IPS DF 4.7 (cell line): ENCODE data around the gene CACNG7.
"Not testable (repeated sequence)": the region's sequence is repeated elsewhere in the genome, so short reads cannot be mapped to it uniquely, and the experiment has no call there.

Experiments used
- DNase-seq: peaks from one replicate; pipeline ENCODE4 v3.0.0-alpha.2; 2013; ENCODE audit warnings: low spot score; ENCODE audit errors: extremely low read depth

CACNG7 gene

DNA sequence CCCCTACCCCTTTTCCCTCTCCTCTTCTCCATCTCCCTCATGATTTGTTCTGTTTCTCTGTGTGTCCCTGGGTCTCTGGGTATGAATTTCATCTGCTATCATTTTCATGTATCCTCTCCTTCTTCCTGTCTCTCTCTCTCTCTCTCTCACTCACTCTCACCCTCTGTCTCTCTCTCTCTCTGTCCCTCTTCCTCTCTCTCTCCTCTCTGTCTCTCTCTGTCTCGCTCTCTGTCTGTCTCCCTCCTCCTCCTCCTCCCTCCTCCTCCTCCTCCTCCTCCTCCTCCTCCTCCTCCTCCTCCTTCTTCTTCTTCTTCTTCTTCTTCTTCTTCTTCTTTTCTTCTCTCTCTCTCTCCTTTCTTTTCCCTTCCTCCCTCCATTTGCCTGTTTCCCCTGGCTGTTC is 3.3 kb upstream of the CACNG7 start:
- DNase-seq: no peak

- no peak for DNase-seq
Measured at GRCh38 chr19:53906211-53907192, 2.6 kb upstream of the CACNG7 start.

- DNase-seq: no peak
Measured at GRCh38 chr19:53907193-53907581, 1.9 kb upstream of the CACNG7 start.

DNA sequence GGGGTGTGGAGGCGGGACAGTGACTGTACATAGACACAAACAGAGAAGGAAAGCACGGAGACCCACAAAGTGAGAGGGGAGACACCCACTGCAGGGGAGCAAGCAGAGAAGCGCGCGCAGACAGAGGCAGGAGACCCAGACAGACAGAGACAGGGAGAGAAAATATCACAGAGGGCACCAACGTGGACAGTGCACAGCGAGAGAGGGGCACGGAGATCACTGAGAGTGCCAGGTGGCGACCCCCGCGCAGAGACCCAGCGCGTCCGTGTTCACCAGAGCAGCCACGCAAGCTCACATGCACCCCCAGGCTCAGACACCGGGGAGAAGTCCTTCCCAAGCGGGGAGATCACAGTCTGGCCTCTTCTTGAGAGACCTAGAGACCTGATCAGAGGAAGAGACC is 1.4 kb upstream of the CACNG7 start:
- DNase-seq: no peak

GRCh38 chr19:53908106-53908934 is 758 bp upstream of the CACNG7 start:
- no peak for DNase-seq

- no peak for DNase-seq
Measured at GRCh38 chr19:53909471-53910169, 542 bp downstream of the CACNG7 start.

- no peak for DNase-seq
Measured at GRCh38 chr19:53910170-53910518, 1.1 kb downstream of the CACNG7 start.

DNA sequence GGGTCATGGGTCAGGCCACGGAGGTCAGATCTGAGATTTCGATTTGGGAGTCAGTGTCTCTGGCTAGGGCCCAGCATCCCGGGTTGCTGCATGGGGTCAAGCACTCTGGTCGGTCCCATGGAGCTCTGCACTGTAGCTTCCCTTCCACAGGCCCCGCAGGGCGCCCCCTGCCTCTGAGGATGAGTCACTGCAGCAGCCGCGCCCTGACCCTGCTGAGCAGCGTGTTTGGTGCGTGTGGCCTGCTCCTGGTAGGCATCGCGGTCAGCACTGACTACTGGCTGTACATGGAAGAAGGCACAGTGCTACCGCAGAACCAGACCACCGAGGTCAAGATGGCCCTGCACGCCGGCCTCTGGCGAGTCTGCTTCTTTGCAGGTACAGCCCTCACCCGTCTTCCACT is 3.6 kb downstream of the CACNG7 start:
- DNase-seq: no peak

- DNase-seq: no peak
Measured at GRCh38 chr19:53915000-53915399, 5.9 kb downstream of the CACNG7 start.

DNA sequence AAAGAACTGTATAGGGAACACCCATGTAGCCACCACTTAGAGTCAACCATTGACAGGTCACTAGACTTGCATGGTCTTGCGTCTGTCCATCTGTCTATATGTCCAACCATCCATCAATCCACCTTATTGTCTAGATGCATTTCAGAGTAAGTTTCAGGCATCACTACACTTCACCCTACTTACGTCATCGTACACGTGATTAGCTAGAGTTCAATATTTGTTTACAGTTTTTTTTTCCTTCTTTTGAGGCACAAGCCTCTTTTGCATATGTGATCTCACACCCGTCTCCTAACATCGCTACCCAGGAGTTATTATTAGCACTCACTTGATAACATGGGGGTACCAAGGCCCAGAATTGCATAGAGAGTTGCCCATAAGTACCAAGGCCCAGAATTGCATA is 6.9 kb downstream of the CACNG7 start:
- DNase-seq: no peak

GRCh38 chr19:53917356-53917755 is 8.3 kb downstream of the CACNG7 start:
- no peak for DNase-seq

DNA sequence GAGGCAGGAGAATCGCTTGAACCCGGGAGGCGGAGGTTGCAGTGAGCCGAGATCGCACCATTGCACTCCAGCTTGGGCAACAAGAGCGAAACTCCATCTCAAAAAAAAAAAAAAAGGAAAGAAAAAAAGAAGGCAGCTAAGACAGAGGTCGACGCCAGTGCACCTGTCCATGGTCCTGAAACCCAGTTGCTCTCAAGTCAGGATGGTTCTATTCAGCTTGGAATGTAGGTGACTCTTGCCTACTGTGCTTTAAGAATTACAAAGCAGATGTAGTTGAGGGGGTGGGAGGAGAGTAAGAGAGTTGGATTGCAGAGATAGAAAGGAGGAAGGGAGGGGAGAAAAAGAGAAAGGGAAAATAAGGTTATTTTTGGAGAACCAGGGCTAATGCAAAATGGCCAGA is 18.7 kb downstream of the CACNG7 start:
- no peak for DNase-seq

GRCh38 chr19:53936029-53936428 is 27.0 kb downstream of the CACNG7 start:
- DNase-seq: no peak

DNA sequence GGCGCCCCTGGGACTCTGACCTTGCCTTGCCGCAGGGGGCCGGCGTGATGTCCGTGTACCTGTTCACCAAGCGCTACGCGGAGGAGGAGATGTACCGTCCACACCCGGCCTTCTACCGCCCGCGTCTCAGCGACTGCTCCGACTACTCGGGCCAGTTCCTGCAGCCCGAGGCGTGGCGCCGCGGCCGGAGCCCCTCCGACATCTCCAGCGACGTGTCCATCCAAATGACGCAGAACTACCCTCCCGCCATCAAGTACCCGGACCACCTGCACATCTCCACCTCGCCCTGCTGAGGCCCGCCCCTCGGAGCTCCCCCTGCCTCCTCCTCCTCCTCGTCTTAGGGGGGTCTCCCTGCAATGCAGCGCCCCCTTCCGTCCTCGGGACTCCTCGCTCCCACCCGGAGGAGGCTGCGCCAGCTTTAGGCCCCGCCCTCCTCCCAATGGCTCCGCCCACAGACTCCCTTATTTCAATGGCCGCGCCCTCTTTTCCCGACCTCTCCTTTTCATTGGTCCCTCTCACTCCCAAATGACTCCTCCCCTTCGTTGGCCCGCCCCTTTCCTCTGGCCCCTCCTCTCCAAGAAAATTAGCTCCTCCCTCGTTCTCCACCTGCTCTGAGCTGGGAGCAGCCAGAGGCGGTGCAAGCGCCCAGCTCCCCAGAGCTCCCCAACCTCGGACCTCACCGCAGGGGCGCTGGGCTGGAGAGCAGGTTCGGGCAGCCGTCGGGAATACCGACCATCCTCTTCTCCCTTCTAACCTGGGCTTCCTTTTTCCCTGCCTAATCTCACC is 33.1 kb downstream of the CACNG7 start:
- DNase-seq: no peak

DNA sequence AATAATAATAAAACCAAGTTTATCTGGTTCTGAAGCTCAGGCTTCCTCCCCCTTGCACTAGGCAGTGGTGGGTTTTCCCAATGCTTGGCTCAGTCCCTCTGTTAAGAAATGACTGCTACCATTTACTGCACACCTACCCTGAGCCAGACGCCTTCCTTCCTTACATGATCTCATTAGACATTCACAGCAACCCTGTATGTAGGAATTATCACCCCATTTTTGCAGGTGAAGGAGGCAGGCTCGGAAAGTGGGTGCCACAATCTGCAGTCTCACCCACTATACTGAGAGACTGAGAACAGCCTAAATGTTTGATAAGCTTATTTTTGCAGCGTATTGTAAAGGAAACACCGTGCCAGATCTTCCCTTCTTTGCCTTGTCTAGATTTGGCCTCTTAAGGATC is 35.3 kb downstream of the CACNG7 start:
- no peak for DNase-seq

- no peak for DNase-seq
Measured at GRCh38 chr19:53944933-53945332, 35.9 kb downstream of the CACNG7 start.

DNA sequence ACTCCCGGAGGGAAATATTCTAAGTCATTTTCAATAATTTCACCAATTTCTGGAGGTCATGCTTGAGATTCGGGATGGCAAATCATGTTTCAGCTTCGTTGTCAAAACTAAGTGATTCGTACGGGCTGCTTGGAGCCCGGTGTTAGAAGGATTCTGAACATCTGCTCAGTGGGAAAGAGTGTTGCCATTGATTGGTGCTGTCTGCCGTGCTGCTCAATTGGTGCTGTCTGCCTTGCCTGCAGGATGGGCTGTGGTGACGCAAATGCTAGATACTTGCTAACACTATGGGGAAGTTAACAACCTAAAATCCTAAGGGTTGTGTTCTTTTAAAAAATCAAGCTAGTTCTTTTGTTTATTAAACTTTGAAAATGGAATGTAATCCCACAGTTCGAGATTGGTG is 36.4 kb downstream of the CACNG7 start:
- no peak for DNase-seq

- no peak for DNase-seq
Measured at GRCh38 chr19:53945998-53946397, 36.9 kb downstream of the CACNG7 start.

DNA sequence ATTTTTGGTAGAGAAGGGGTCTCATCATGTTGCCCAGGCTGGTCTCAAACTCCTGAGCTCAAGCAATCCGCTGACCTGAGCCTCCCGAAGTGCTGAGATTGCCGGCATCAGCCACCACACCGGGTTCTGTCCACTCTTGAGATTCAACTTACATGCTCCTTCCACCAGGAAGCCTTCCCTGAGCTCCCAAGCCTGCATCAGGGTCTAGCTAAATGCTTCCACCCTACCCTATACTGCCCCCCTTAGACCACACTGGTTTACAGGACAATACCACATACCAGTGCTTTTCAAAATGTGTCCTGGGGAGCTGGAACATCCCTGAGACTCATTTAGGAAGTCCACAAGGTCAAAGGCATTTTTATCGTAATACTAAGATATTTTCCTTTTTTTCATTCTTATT is 38.5 kb downstream of the CACNG7 start:
- DNase-seq: no peak

DNA sequence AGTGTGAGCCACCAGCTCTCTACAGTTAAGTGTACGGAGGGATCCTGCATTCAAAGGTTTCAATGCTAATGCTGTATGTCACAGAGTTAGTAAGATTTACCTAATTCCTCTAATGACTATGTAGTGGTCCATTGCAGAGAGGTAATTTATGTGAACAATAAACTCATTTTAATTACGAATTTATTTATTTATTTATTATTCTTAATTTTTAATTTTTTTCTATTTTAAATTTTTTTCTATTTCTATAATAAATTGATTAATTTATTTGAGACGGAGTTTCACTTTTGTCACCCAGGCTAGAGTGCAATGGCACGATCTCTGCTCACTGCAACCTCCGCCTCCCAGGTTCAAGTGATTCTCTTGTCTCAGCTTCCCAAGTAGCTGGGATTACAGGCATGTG is 39.5 kb downstream of the CACNG7 start:
- DNase-seq: not testable (repeated sequence)

- no peak for DNase-seq
Measured at GRCh38 chr19:53951436-53951835, 42.4 kb downstream of the CACNG7 start.
